A673 (cell line): Measurements from ENCODE around the gene MAN1B1.

Experiments used
- EZH2 ChIP-seq: fragments of 200-600 bp; sonication (generic); IDR thresholded peaks from 2 replicates; pipeline ENCODE4 v1.6.1; 2017; ENCODE audit warnings: borderline replicate concordance, low read depth, mild to moderate bottlenecking, mixed read lengths, antibody characterized with exemption, low read length; ENCODE audit not compliant: poor library complexity, severe bottlenecking
- TF ChIP-seq, protein P1 (sequence below): fragments of 300-800, 200-600 bp; sonication (generic); conservative IDR thresholded peaks from 2 replicates; pipeline ENCODE4 v1.5.1; 2017; ENCODE audit warnings: low read depth, mild to moderate bottlenecking, antibody characterized with exemption, low read length, moderate library complexity, mixed read lengths

DNA sequence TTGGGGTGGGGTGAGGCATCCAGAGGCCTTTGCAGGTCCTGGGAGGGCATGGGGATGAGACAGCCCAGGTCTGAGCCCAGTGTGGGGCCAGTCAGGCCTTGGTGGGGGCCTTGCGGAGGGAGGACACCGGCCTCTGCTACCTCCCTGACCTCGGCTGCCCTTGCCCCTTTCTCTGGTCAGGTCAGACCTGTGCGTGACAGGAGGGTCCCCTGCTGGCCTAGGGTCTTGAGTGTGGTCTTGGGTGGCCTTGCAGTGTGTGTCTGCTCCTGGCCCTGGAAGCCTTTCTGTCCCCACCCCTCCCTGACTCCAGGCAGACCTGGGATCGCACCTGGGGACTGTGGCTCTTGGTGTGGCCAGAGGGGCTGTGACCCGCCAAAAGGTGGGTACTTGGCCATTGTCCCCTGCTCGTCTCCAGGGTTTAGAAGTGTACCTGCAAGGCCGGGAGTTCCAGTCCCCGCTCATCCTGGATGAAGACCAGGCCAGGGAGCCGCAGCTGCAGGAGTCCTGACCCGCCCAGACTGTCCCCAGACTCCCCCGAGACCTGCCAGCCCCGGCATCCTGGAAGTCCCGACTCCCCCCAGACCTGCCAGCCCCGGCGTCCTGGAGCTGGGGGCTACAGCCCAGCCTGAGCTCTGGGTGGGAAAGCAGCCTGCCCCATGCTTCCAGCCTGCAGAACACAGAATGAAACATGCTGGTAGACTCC lies 4.4 kb upstream of the MAN1B1 start:
- TF ChIP-seq, protein P1, sequence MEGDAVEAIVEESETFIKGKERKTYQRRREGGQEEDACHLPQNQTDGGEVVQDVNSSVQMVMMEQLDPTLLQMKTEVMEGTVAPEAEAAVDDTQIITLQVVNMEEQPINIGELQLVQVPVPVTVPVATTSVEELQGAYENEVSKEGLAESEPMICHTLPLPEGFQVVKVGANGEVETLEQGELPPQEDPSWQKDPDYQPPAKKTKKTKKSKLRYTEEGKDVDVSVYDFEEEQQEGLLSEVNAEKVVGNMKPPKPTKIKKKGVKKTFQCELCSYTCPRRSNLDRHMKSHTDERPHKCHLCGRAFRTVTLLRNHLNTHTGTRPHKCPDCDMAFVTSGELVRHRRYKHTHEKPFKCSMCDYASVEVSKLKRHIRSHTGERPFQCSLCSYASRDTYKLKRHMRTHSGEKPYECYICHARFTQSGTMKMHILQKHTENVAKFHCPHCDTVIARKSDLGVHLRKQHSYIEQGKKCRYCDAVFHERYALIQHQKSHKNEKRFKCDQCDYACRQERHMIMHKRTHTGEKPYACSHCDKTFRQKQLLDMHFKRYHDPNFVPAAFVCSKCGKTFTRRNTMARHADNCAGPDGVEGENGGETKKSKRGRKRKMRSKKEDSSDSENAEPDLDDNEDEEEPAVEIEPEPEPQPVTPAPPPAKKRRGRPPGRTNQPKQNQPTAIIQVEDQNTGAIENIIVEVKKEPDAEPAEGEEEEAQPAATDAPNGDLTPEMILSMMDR = no peak
- TF ChIP-seq EZH2 = no peak
